SK-N-SH (cell line): ENCODE measurements around the gene SAMD4A. TPM values are rescaled to one million over a fixed set of nuclear protein-coding genes. Genes with fewer than 3 reads are reported as not detected.

Experiments
- CTCF ChIA-PET: fragments of 300-600, 350-600 bp; formaldehyde crosslinking; extraction: SDS; loops from one replicate; lab custom pipeline; 2021; lab: Yijun Ruan, JAX
- POLR2A ChIA-PET: fragments of 350-600 bp; sonication (Branson Sonifier 250); formaldehyde crosslinking; extraction: SDS; loops from one replicate; lab custom pipeline; 2020; ENCODE audit warnings: antibody characterized with exemption, inconsistent platforms; lab: Yijun Ruan, JAX
- DNase-seq: peaks from one replicate; pipeline ENCODE4 v3.0.0; 2012
- H2AFZ ChIP-seq: fragments of 200-600 bp; sonication (generic); 2 replicates; pipeline ENCODE4 v1.8.1; 2016; ENCODE audit warnings: antibody characterized with exemption, mild to moderate bottlenecking, low read depth
- H3F3A ChIP-seq: fragments of 200-600 bp; sonication (generic); replicated peaks from 2 replicates; pipeline ENCODE3; 2016; ENCODE audit warnings: antibody characterized with exemption, mild to moderate bottlenecking; ENCODE audit not compliant: insufficient read depth
- H3K27ac ChIP-seq, 2 experiments: fragments of 200-500 bp in 1 of 2; fragments of 200-600 bp in 1 of 2; sonication (Bioruptor generic) in 1 of 2; sonication (generic), shearing (Covaris generic) in 1 of 2; 2 replicates each; pipeline versions ENCODE4 v1.5.1 to v1.6.1; 2014 to 2016; ENCODE audit warnings: low read depth in 2 of 2, inconsistent platforms in 1 of 2, low read length in 1 of 2, mild to moderate bottlenecking in 1 of 2, mixed read lengths in 1 of 2
- H3K27me3 ChIP-seq: fragments of 200-600 bp; sonication (generic), shearing (Covaris generic); 2 replicates; pipeline ENCODE4 v1.6.1; 2016; ENCODE audit warnings: mixed run types; ENCODE audit not compliant: insufficient read depth
- H3K36me3 ChIP-seq, 2 experiments: fragments of 200-500 bp in 1 of 2; fragments of 200-600 bp in 1 of 2; sonication (Bioruptor generic) in 1 of 2; sonication (generic) in 1 of 2; replicated peaks in 1 of 2; 2 replicates each; pipeline versions ENCODE3 to v1.5.1; 2014 to 2016; ENCODE audit warnings: low read length in 1 of 2, mild to moderate bottlenecking in 1 of 2; ENCODE audit not compliant: insufficient read depth in 2 of 2, control insufficient read depth in 1 of 2
- H3K4me1 ChIP-seq, 2 experiments: fragments of 200-500 bp in 1 of 2; fragments of 200-600 bp in 1 of 2; sonication (Bioruptor generic) in 1 of 2; sonication (generic), shearing (Covaris generic) in 1 of 2; 2 replicates each; pipeline versions ENCODE4 v1.5.1 to v1.6.1; 2014 to 2016; ENCODE audit warnings: low read depth in 1 of 2, low read length in 1 of 2, mixed run types in 1 of 2; ENCODE audit not compliant: insufficient read depth in 2 of 2, control insufficient read depth in 1 of 2
- H3K4me2 ChIP-seq: fragments of 200-600 bp; sonication (generic), shearing (Covaris generic); 2 replicates; pipeline ENCODE4 v1.6.1; 2017; ENCODE audit warnings: mixed run types
- H3K4me3 ChIP-seq, 2 experiments: fragments of 200-500 bp in 1 of 2; fragments of 200-600 bp in 1 of 2; sonication (Bioruptor generic) in 1 of 2; sonication (generic), shearing (Covaris generic) in 1 of 2; 2 replicates each; pipeline versions ENCODE4 v1.5.1 to v1.8.1; 2014 to 2016; ENCODE audit warnings: low read depth in 2 of 2, inconsistent platforms in 1 of 2, low read length in 1 of 2, mild to moderate bottlenecking in 1 of 2, mixed read lengths in 1 of 2, moderate library complexity in 1 of 2
- H3K79me2 ChIP-seq: fragments of 200-600 bp; sonication (generic); 2 replicates; pipeline ENCODE4 v1.8.1; 2017; ENCODE audit warnings: mild to moderate bottlenecking; ENCODE audit not compliant: insufficient read depth
- H3K9ac ChIP-seq: fragments of 200-600 bp; sonication (generic); 2 replicates; pipeline ENCODE4 v1.6.1; 2017; ENCODE audit warnings: mixed run types
- H3K9me2 ChIP-seq: fragments of 200-600 bp; sonication (generic); 2 replicates; pipeline ENCODE4 v1.6.1; 2017; ENCODE audit warnings: mixed run types
- H3K9me3 ChIP-seq: fragments of 200-600 bp; sonication (generic); 2 replicates; pipeline ENCODE4 v1.6.1; 2017; ENCODE audit warnings: mixed run types, mild to moderate bottlenecking, moderate library complexity
- H4K20me1 ChIP-seq: fragments of 200-600 bp; sonication (generic); 2 replicates; pipeline ENCODE4 v1.6.1; 2017; ENCODE audit warnings: mild to moderate bottlenecking, mixed run types; ENCODE audit not compliant: insufficient read depth
- CHD2 ChIP-seq: fragments of 150-350 bp; IDR thresholded peaks from 2 replicates; pipeline ENCODE4 v1.6.1; 2018; ENCODE audit warnings: low read length; ENCODE audit not compliant: partially characterized antibody
- EP300 ChIP-seq, 2 experiments: IDR thresholded peaks; 2 replicates each; pipeline versions ENCODE4 v1.4.0 to v1.6.1; 2012; ENCODE audit warnings: borderline replicate concordance in 1 of 2, low read depth in 1 of 2, low read length in 1 of 2
- FOSL2 ChIP-seq: IDR thresholded peaks from 2 replicates; pipeline ENCODE4 v1.4.0; 2012; ENCODE audit warnings: low read depth, mild to moderate bottlenecking, moderate library complexity, borderline replicate concordance
- FOXM1 ChIP-seq: IDR thresholded peaks from 2 replicates; pipeline ENCODE4 v1.4.0; 2012; ENCODE audit warnings: low read depth, mild to moderate bottlenecking
- GABPA ChIP-seq: IDR thresholded peaks from 2 replicates; pipeline ENCODE4 v1.4.0; 2012; ENCODE audit warnings: low read depth, mild to moderate bottlenecking
- JUND ChIP-seq: IDR thresholded peaks from 2 replicates; pipeline ENCODE4 v1.4.0; 2012
- MXI1 ChIP-seq: IDR thresholded peaks from 2 replicates; pipeline ENCODE4 v1.6.1; 2012; ENCODE audit warnings: mild to moderate bottlenecking, low read depth, low read length, improper control_type of control experiment
- NFIC ChIP-seq: IDR thresholded peaks from 2 replicates; pipeline ENCODE4 v1.4.0; 2012; ENCODE audit warnings: borderline replicate concordance
- NRF1 ChIP-seq: IDR thresholded peaks from 2 replicates; pipeline ENCODE4 v1.6.1; 2012; ENCODE audit warnings: low read depth, mild to moderate bottlenecking, low read length
- POLR2AphosphoS5 ChIP-seq: IDR thresholded peaks from 2 replicates; pipeline ENCODE4 v1.6.1; 2012; ENCODE audit warnings: low read depth, low read length
- RAD21 ChIP-seq: IDR thresholded peaks from 2 replicates; pipeline ENCODE4 v1.6.1; 2012; ENCODE audit warnings: mild to moderate bottlenecking, low read length
- SMC3 ChIP-seq: IDR thresholded peaks from 2 replicates; pipeline ENCODE4 v1.6.1; 2012; ENCODE audit warnings: low read depth, low read length, improper control_type of control experiment
- USF2 ChIP-seq: fragments of 150-350 bp; IDR thresholded peaks from 2 replicates; pipeline ENCODE4 v1.6.1; 2017; ENCODE audit warnings: antibody characterized with exemption, low read length, low read depth, borderline replicate concordance
- YY1 ChIP-seq: IDR thresholded peaks from 2 replicates; pipeline ENCODE4 v1.4.0; 2012; ENCODE audit warnings: low read depth, mild to moderate bottlenecking
- WGBS: methylation state at CpG from one replicate; pipeline ENCODE4 v1.1.6; 2017; ENCODE audit warnings: low lambda C conversion rate; 5-methylcytosine and 5-hydroxymethylcytosine counted together
- polyA plus RNA-seq, 3 experiments: library from polyadenylated mRNA; depleted of rRNA; stranded (reverse); fragments of >200 nt; gene quantifications; 2 replicates each; pipeline ENCODE4 v1.2.3, GENCODE V29; 2012
- TF ChIP-seq, protein P1 (sequence below): IDR thresholded peaks from 2 replicates; pipeline ENCODE4 v1.4.0; 2012; ENCODE audit warnings: low read depth, borderline replicate concordance
- TF ChIP-seq, protein P2 (sequence below): IDR thresholded peaks from 2 replicates; pipeline ENCODE4 v1.4.0; 2012; ENCODE audit warnings: low read depth, borderline replicate concordance

The SAMD4A gene
- polyA plus RNA-seq, 1 of the 3 experiments (the other 2 are of a cell fraction), result 5.0 TPM

GRCh38 chr14:54699735-54700134 lies 132.8 kb downstream of the SAMD4A start:
- Histone ChIP-seq H3K27ac (peak overlapping the region in 1 of 2 experiments; percentile 48; a peak in 2 of 4 replicates), H3K4me3 (no peak overlapping the region), H3K9ac (no peak overlapping the region), H3K36me3 (no peaks in the 10 kb centered on the region), H3F3A (peaks cover 9% of the 10 kb centered on the region), H3K9me3 (no peaks in the 10 kb centered on the region), H4K20me1 (peaks cover 45% of the 10 kb centered on the region), H3K9me2 (no peaks in the 10 kb centered on the region), H3K4me1 (peaks cover 10 to 11% of the 10 kb centered on the region in 2 experiments; a peak in 2 of 4 replicates), H3K79me2 (peaks cover 79% of the 10 kb centered on the region; the same call in 1 of the 2 replicates), H3K27me3 (no peaks in the 10 kb centered on the region), H2AFZ (no peak overlapping the region), H3K4me2 (no peak overlapping the region)
- no peak for TF ChIP-seq NFIC
- TF ChIP-seq, protein P1, sequence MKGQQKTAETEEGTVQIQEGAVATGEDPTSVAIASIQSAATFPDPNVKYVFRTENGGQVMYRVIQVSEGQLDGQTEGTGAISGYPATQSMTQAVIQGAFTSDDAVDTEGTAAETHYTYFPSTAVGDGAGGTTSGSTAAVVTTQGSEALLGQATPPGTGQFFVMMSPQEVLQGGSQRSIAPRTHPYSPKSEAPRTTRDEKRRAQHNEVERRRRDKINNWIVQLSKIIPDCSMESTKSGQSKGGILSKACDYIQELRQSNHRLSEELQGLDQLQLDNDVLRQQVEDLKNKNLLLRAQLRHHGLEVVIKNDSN, result no peak
- TF ChIP-seq POLR2AphosphoS5, result no peak
- no peak for TF ChIP-seq JUND
- TF ChIP-seq, protein P2, sequence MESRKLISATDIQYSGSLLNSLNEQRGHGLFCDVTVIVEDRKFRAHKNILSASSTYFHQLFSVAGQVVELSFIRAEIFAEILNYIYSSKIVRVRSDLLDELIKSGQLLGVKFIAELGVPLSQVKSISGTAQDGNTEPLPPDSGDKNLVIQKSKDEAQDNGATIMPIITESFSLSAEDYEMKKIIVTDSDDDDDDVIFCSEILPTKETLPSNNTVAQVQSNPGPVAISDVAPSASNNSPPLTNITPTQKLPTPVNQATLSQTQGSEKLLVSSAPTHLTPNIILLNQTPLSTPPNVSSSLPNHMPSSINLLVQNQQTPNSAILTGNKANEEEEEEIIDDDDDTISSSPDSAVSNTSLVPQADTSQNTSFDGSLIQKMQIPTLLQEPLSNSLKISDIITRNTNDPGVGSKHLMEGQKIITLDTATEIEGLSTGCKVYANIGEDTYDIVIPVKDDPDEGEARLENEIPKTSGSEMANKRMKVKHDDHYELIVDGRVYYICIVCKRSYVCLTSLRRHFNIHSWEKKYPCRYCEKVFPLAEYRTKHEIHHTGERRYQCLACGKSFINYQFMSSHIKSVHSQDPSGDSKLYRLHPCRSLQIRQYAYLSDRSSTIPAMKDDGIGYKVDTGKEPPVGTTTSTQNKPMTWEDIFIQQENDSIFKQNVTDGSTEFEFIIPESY, result no peak
- TF ChIP-seq FOXM1, result no peak
- TF ChIP-seq EP300 (IDR thresholded peaks at IDR 0.05; ENCODE audit: borderline replicate concordance in 1 of 2, low read depth in 1 of 2, low read length in 1 of 2), result no peak
- TF ChIP-seq MXI1, result no peak
- TF ChIP-seq RAD21, result no peak
- TF ChIP-seq SMC3, result no peak
- no peak for TF ChIP-seq YY1
- no peak for TF ChIP-seq CHD2
- TF ChIP-seq FOSL2, result no peak
- no peak for TF ChIP-seq NRF1
- TF ChIP-seq GABPA, result no peak
- TF ChIP-seq USF2, result no peak
- 95% methylated on average over 3 of the region's 3 CpGs for WGBS
- DNase-seq, result no peak
- ChIA-PET POLR2A (no interaction called here), CTCF (interaction anchor here (0.5 to 2.4 kb wide), 5 partner anchors 9 to 214 kb away, joined by 3 to 15 read pairs (median 7); partner anchors contain the start of gene SAMD4A)
